KMS-11 (cell line): ENCODE data around the gene XRN2.
"Not testable (repeated sequence)": the region's sequence is repeated elsewhere in the genome, so short reads cannot be mapped to it uniquely, and the experiment has no call there.

ENCODE experiments used
- H2AFZ ChIP-seq: fragments of 200-600 bp; sonication (generic); 2 replicates; pipeline ENCODE4 v1.6.1; 2016; ENCODE audit warnings: antibody characterized with exemption, mixed run types, low read depth
- H3K27ac ChIP-seq: fragments of 200-600 bp; sonication (generic); 2 replicates; pipeline ENCODE4 v1.6.1; 2016; ENCODE audit warnings: mild to moderate bottlenecking, mixed run types
- H3K27me3 ChIP-seq: fragments of 200-600 bp; sonication (generic); 2 replicates; pipeline ENCODE4 v1.6.1; 2017; ENCODE audit warnings: mild to moderate bottlenecking, low read depth, mixed run types, moderate library complexity; ENCODE audit not compliant: insufficient read depth
- H3K36me3 ChIP-seq: fragments of 200-600 bp; sonication (generic); 2 replicates; pipeline ENCODE4 v1.6.1; 2017; ENCODE audit warnings: mild to moderate bottlenecking, mixed run types; ENCODE audit not compliant: insufficient read depth
- H3K4me1 ChIP-seq: fragments of 200-600 bp; sonication (generic); 2 replicates; pipeline ENCODE4 v1.6.1; 2016; ENCODE audit warnings: mild to moderate bottlenecking, low read depth, mixed run types; ENCODE audit not compliant: poor library complexity, severe bottlenecking
- H3K4me2 ChIP-seq: fragments of 200-600 bp; sonication (generic); 2 replicates; pipeline ENCODE4 v1.7.0; 2016; ENCODE audit warnings: mild to moderate bottlenecking, mixed run types
- H3K4me3 ChIP-seq: fragments of 200-600 bp; sonication (generic); IDR thresholded peaks from 2 replicates; pipeline ENCODE4 v1.6.1; 2017; ENCODE audit warnings: low read depth, low read length, mixed read lengths; ENCODE audit not compliant: insufficient read depth
- H3K79me2 ChIP-seq: fragments of 200-600 bp; sonication (generic); 2 replicates; pipeline ENCODE4 v1.6.1; 2016; ENCODE audit warnings: low read depth, mixed run types; ENCODE audit not compliant: insufficient read depth
- H3K9ac ChIP-seq: fragments of 200-600 bp; sonication (generic); 2 replicates; pipeline ENCODE4 v1.6.1; 2016; ENCODE audit warnings: mild to moderate bottlenecking, mixed run types
- H4K20me1 ChIP-seq: fragments of 200-600 bp; sonication (generic); 2 replicates; pipeline ENCODE4 v1.6.1; 2016; ENCODE audit warnings: mild to moderate bottlenecking, mixed run types; ENCODE audit not compliant: insufficient read depth
- CTCF ChIP-seq: fragments of 200-600 bp; sonication (generic); conservative IDR thresholded peaks from 2 replicates; pipeline ENCODE4 v1.6.1; 2017; ENCODE audit warnings: low read depth, mild to moderate bottlenecking, antibody characterized with exemption, low read length, moderate library complexity, mixed read lengths

XRN2 gene

GRCh38 chr20:21360705-21361104 lies 57.6 kb downstream of the XRN2 start:
- Histone ChIP-seq H3K27me3 (no peaks in the 10 kb centered on the region), H3K4me3 (no peak overlapping the region), H2AFZ (no peak overlapping the region), H3K36me3 (no peaks in the 10 kb centered on the region), H3K4me2 (no peak overlapping the region), H3K27ac (no peak overlapping the region), H4K20me1 (no peaks in the 10 kb centered on the region), H3K9ac (no peak overlapping the region), H3K79me2 (no peaks in the 10 kb centered on the region), H3K4me1 (no peaks in the 10 kb centered on the region)
- TF ChIP-seq CTCF, result no peak

- no peak for TF ChIP-seq CTCF
- no peak overlapping the region for H3K4me3 ChIP-seq
Measured at GRCh38 chr20:21361266-21361665, 58.1 kb downstream of the XRN2 start.

GRCh38 chr20:21364413-21364812 lies 61.3 kb downstream of the XRN2 start:
- Histone ChIP-seq H3K4me3 (no peak overlapping the region), H3K9ac (no peak overlapping the region), H3K36me3 (no peaks in the 10 kb centered on the region), H2AFZ (no peak overlapping the region), H4K20me1 (no peaks in the 10 kb centered on the region), H3K4me2 (no peak overlapping the region), H3K4me1 (no peaks in the 10 kb centered on the region), H3K79me2 (no peaks in the 10 kb centered on the region), H3K27ac (no peak overlapping the region), H3K27me3 (no peaks in the 10 kb centered on the region)
- no peak for TF ChIP-seq CTCF

More at GRCh38 chr20:21361266-21361665, 58.1 kb downstream of the XRN2 start:
- Histone ChIP-seq H3K27me3 (no peaks in the 10 kb centered on the region), H3K4me2 (no peak overlapping the region), H3K36me3 (no peaks in the 10 kb centered on the region), H4K20me1 (no peaks in the 10 kb centered on the region), H2AFZ (no peak overlapping the region), H3K4me1 (no peaks in the 10 kb centered on the region), H3K79me2 (no peaks in the 10 kb centered on the region), H3K27ac (no peak overlapping the region), H3K9ac (no peak overlapping the region)

- H3K36me3 ChIP-seq, result no peaks in the 10 kb centered on the region
- no peak overlapping the region for H2AFZ ChIP-seq
- H3K4me3 ChIP-seq, result no peak overlapping the region
- no peaks in the 10 kb centered on the region for H3K27me3 ChIP-seq
- no peak overlapping the region for H3K4me2 ChIP-seq
- no peaks in the 10 kb centered on the region for H3K79me2 ChIP-seq
- H4K20me1 ChIP-seq, result no peaks in the 10 kb centered on the region
- H3K4me1 ChIP-seq, result no peaks in the 10 kb centered on the region
- no peak overlapping the region for H3K9ac ChIP-seq
- H3K27ac ChIP-seq, result no peak overlapping the region
- TF ChIP-seq CTCF, result no peak
Measured at GRCh38 chr20:21365771-21366170, 62.6 kb downstream of the XRN2 start.

GRCh38 chr20:21366273-21366672 lies 63.1 kb downstream of the XRN2 start:
- H3K4me1 ChIP-seq, H3K9ac ChIP-seq, H3K4me2 ChIP-seq, H3K4me3 ChIP-seq, H3K27ac ChIP-seq, H3K36me3 ChIP-seq, H3K27me3 ChIP-seq, H4K20me1 ChIP-seq, H2AFZ ChIP-seq, H3K79me2 ChIP-seq: not testable (repeated sequence)
